Esophagus squamous epithelium (tissue), 5 donors: ENCODE data around the gene FOXP4. TPM values are rescaled to one million over a fixed set of nuclear protein-coding genes. Genes with fewer than 3 reads are reported as not detected.
A peak's percentile ranks its signal among the peaks of the same experiment; 100 is the strongest.

Source experiments
- DNase-seq: peaks from one replicate; lab custom pipeline; 2025; lab: John Stamatoyannopoulos, UW
- H3K27ac ChIP-seq, 4 donors: fragments of 200-600 bp; sonication (generic); one replicate each; pipeline ENCODE4 v1.5.1; 2016 to 2019; ENCODE audit warnings: mild to moderate bottlenecking in 1 of 4
- H3K27me3 ChIP-seq, 4 donors: fragments of 200-600 bp; sonication (generic); 1 replicate in 3 of 4; 2 replicates in 1 of 4; pipeline versions ENCODE4 v1.5.1 to v1.6.0; 2017 to 2021; ENCODE audit warnings: antibody characterized with exemption in 1 of 4
- H3K36me3 ChIP-seq, 3 donors: fragments of 200-600 bp; sonication (generic); one replicate each; pipeline ENCODE4 v1.5.1; 2016 to 2019
- H3K4me1 ChIP-seq, 3 donors: fragments of 200-600 bp; sonication (generic); one replicate each; pipeline ENCODE4 v1.5.1; 2017 to 2019
- H3K4me3 ChIP-seq, 4 donors: fragments of 200-600 bp; sonication (generic); 1 replicate in 3 of 4; 2 replicates in 1 of 4; pipeline ENCODE4 v1.5.1; 2016 to 2019; ENCODE audit warnings: mild to moderate bottlenecking in 2 of 4, moderate library complexity in 1 of 4
- H3K9me3 ChIP-seq, 3 donors: fragments of 200-600 bp; sonication (generic); one replicate each; pipeline ENCODE4 v1.5.1; 2016 to 2019
- CTCF ChIP-seq, 6 experiments: fragments of 450-650 bp in 4 of 6; fragments of 200-600 bp in 2 of 6; sonication (generic) in 2 of 6; IDR thresholded peaks; one replicate each; pipeline ENCODE4 v1.5.1; 2016 to 2019; ENCODE audit warnings: antibody characterized with exemption in 6 of 6, mild to moderate bottlenecking in 4 of 6, moderate library complexity in 4 of 6
- POLR2A ChIP-seq, 4 donors: fragments of 450-650 bp; IDR thresholded peaks; one replicate each; pipeline ENCODE4 v1.6.1; 2017; ENCODE audit warnings: antibody characterized with exemption in 4 of 4, mild to moderate bottlenecking in 4 of 4, moderate library complexity in 3 of 4
- WGBS, 2 donors: methylation state at CpG; one replicate each; pipeline ENCODE4 v1.1.5; 2018; 5-methylcytosine and 5-hydroxymethylcytosine counted together
- intact Hi-C: fragments of 100-400 bp; cut with DNase I; formaldehyde crosslinking; loops from one replicate; pipeline ENCODE4 v1.15.0; 2022
- total RNA-seq, 4 donors: library from RNA; depleted of rRNA; stranded (reverse); fragments of >200 nt; gene quantifications; one replicate each; pipeline ENCODE4 v1.1.0, GENCODE V29; 2016
- donor health status: DM: yes; HTN: yes; CAD: no.

Gene FOXP4
- total RNA-seq, 4 donors from 2014 or later, result 2.2 to 10.3 (median 6.8) TPM

GRCh38 chr6:41527721-41528408, 18.3 kb upstream of the FOXP4 start:
- 25 to 61% methylated on average over 3 to 4 of the region's 14 CpGs for WGBS, 2 donors
- H3K4me3 ChIP-seq, result peak overlapping the region in 1 of 4 donors; percentile 15
- no peak overlapping the region for H3K27ac ChIP-seq
- H3K9me3 ChIP-seq, result no peaks in the 10 kb centered on the region
- H3K36me3 ChIP-seq, result no peaks in the 10 kb centered on the region
- DNase-seq, result no peak
- H3K4me1 ChIP-seq, result peaks cover 0 to 30% (median 16%) of the 10 kb centered on the region in 3 donors
- TF ChIP-seq POLR2A (IDR thresholded peaks at IDR 0.05) (no peak), CTCF (IDR thresholded peaks at IDR 0.05) (no peak)
- intact Hi-C loops, result no loop called here
- H3K27me3 ChIP-seq, result peaks cover 0 to 95% (median 3%) of the 10 kb centered on the region in 4 donors

DNA sequence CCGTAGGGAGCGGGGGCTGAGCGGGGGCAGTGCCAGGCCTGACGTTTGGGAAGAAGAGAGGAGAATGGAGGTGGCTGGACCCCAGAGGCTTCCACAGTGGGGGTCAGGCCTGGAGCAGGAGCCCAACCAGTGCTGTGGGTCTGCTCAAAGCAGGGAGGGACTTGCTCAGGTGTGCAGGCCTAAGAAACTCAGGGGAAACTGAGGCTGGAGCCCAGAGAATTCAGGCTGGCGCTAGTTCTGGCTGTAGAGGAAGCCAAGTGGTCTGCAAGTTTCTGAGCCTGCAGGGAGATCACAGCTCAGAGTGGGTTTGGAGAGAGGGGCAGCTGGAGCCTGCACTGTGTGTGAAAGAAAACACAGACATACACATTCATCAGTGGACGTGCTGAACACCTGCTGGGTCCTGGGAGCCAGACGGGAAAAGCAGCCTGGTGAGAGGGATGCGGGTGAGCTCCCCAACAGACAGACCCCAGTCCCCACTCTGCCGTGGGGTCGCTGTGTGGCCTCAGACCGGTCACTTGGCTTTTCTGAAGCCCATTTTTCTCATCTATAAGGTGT, 17.7 kb upstream of the FOXP4 start:
- peak overlapping the region in 1 of 4 donors; percentile 15 for H3K4me3 ChIP-seq
- whole genome bisulfite sequencing, 2 donors, result 64 to 91% methylated on average over 7 to 10 of the region's 11 CpGs
- H3K27ac ChIP-seq, result no peak overlapping the region
- TF ChIP-seq CTCF (IDR thresholded peaks at IDR 0.05), result no peak
- TF ChIP-seq POLR2A (IDR thresholded peaks at IDR 0.05), result no peak
- no peak for DNase-seq
- H3K4me1 ChIP-seq, result peaks cover 0 to 30% (median 16%) of the 10 kb centered on the region in 3 donors
- intact Hi-C loops, result no loop called here
- no peaks in the 10 kb centered on the region for H3K36me3 ChIP-seq
- H3K27me3 ChIP-seq, result peaks cover 0 to 95% (median 3%) of the 10 kb centered on the region in 4 donors
- no peaks in the 10 kb centered on the region for H3K9me3 ChIP-seq

DNA sequence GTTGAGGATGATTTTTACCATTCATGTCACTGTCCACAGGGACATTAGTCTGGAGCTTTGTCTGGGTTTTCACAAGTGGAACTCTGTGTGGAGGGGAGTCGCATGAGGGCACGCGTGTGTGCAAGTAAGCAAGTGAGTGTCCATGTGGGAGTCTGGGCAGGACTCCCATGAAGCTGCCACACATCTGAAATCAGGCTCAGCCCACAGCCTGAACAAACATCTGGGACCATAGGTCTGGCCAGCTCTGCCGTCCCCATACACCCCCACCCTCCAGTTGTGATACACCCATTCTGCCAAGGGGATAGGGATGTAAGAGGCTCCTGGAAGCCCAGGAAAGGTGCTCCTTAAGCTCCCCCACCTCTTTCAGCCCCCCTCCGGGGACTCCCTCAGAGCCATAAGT, 17.1 kb upstream of the FOXP4 start:
- H3K4me1 ChIP-seq, result peaks cover 0 to 30% (median 16%) of the 10 kb centered on the region in 3 donors
- no peak for TF ChIP-seq CTCF (IDR thresholded peaks at IDR 0.05)
- TF ChIP-seq POLR2A (IDR thresholded peaks at IDR 0.05), result no peak
- no peak overlapping the region for H3K4me3 ChIP-seq
- H3K9me3 ChIP-seq, result no peaks in the 10 kb centered on the region
- H3K27ac ChIP-seq, result no peak overlapping the region
- intact Hi-C loops, result no loop called here
- no peak for DNase-seq
- peaks cover 0 to 95% (median 3%) of the 10 kb centered on the region in 4 donors for H3K27me3 ChIP-seq
- no peaks in the 10 kb centered on the region for H3K36me3 ChIP-seq
- WGBS, 2 donors, result 75 to 83% methylated on average over 4 of the region's 5 CpGs

- Histone ChIP-seq H3K27ac (no peak overlapping the region), H3K36me3 (no peaks in the 10 kb centered on the region), H3K27me3 (peaks cover 0 to 94% (median 3%) of the 10 kb centered on the region in 4 donors), H3K4me1 (peaks cover 0 to 30% (median 16%) of the 10 kb centered on the region in 3 donors), H3K9me3 (no peaks in the 10 kb centered on the region), H3K4me3 (no peak overlapping the region)
- DNase-seq, result no peak
- intact Hi-C loops, result no loop called here
- 82 to 90% methylated on average over 7 of the region's 7 CpGs for WGBS, 2 donors
- TF ChIP-seq CTCF (IDR thresholded peaks at IDR 0.05) (no peak), POLR2A (IDR thresholded peaks at IDR 0.05) (no peak)
Observed at GRCh38 chr6:41529970-41530369, 16.2 kb upstream of the FOXP4 start.

- Histone ChIP-seq H3K4me3 (no peak overlapping the region), H3K27ac (no peak overlapping the region), H3K4me1 (peaks cover 0 to 30% (median 16%) of the 10 kb centered on the region in 3 donors), H3K9me3 (no peaks in the 10 kb centered on the region), H3K27me3 (peaks cover 0 to 92% (median 3%) of the 10 kb centered on the region in 4 donors), H3K36me3 (no peaks in the 10 kb centered on the region)
- intact Hi-C loops, result no loop called here
- WGBS, 2 donors, result 82 to 86% methylated on average over 6 to 7 of the region's 7 CpGs
- no peak for DNase-seq
- no peak for TF ChIP-seq POLR2A (IDR thresholded peaks at IDR 0.05)
- TF ChIP-seq CTCF (IDR thresholded peaks at IDR 0.05), result no peak
Observed at GRCh38 chr6:41530476-41530875, 15.7 kb upstream of the FOXP4 start.
